ENCODE results near the gene PRND. TPM values are rescaled to one million over a fixed set of nuclear protein-coding genes. Genes with fewer than 3 reads are reported as not detected.

Gene PRND, protein sequence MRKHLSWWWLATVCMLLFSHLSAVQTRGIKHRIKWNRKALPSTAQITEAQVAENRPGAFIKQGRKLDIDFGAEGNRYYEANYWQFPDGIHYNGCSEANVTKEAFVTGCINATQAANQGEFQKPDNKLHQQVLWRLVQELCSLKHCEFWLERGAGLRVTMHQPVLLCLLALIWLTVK
- under 1 TPM in 1 of 4 donors, not detected in 3; under 0.01 TPM for total RNA-seq

DNA sequence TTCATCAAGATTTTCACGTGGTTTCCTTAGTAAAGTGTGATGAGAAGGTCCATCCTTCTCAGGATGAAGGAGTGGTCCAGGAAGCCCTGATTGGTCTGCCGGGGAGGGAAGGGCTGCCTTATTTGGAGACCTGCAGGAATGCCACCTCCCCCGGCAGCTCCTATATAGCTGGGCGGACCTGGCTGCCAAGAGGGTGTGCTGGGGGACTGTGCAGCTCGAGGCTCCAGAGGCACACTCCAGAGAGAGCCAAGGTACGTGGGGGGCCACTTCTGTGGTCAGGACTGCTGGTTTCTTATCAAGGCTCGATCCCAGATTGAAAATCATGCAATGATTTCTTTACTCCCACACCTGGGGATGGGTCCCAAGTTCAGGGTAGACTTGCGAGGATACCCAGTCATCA is at the start of gene PRND:
Gene PRND (plus strand): TSS at position 191 of the 400 bp plus-strand sequence. CDS start 2,643 bp downstream, outside the sequence.
- Histone ChIP-seq H3K27ac (peak within 1 kb of the TSS; percentile 66 to 91 (median 86)), H3K9me3 (no peaks in the 10 kb centered on the region), H3K27me3 (no peaks in the 10 kb centered on the region), H3K4me3 (no peak within 1 kb of the TSS), H3K4me1 (peaks cover 0 to 29% (median 11%) of the 10 kb centered on the region in 4 donors), H3K36me3 (no peaks in the 10 kb centered on the region)
- DNase-seq (ENCODE audit: low spot score in 2 of 2): no peak
- no peak for TF ChIP-seq EP300 (IDR thresholded peaks at IDR 0.05)
- 88 to 91% methylated on average over 6 to 8 of the region's 8 CpGs for WGBS, 2 donors

DNA sequence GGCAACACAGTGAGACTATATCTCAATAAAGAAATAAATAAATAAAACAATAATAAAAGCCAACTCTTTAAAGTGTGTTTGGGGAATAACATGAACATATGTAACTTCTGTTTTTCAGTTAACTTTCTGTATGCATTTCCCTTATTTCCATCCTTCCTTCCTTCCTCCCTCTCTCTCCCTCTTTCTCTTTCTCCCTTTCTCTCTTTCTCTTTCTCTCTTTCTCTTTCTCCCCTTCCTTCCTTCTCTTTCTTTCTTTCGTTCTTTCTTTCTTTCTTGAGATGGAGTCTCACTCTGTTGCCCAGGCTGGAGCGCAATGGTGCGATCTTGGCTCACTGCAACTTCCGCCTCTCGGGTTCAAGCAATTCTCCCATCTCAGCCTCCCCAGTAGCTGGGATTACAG is 48.8 kb upstream of the PRND start:
- no peak overlapping the region for H3K4me3 ChIP-seq
- H3K27ac ChIP-seq: no peak overlapping the region
- H3K4me1 ChIP-seq: peaks cover 0 to 7% (median 1%) of the 10 kb centered on the region in 4 donors
- H3K36me3 ChIP-seq: no peaks in the 10 kb centered on the region
- no peaks in the 10 kb centered on the region for H3K27me3 ChIP-seq
- DNase-seq (ENCODE audit: low spot score in 2 of 2): no peak
- TF ChIP-seq EP300 (IDR thresholded peaks at IDR 0.05): no peak
- TF ChIP-seq, protein P1, sequence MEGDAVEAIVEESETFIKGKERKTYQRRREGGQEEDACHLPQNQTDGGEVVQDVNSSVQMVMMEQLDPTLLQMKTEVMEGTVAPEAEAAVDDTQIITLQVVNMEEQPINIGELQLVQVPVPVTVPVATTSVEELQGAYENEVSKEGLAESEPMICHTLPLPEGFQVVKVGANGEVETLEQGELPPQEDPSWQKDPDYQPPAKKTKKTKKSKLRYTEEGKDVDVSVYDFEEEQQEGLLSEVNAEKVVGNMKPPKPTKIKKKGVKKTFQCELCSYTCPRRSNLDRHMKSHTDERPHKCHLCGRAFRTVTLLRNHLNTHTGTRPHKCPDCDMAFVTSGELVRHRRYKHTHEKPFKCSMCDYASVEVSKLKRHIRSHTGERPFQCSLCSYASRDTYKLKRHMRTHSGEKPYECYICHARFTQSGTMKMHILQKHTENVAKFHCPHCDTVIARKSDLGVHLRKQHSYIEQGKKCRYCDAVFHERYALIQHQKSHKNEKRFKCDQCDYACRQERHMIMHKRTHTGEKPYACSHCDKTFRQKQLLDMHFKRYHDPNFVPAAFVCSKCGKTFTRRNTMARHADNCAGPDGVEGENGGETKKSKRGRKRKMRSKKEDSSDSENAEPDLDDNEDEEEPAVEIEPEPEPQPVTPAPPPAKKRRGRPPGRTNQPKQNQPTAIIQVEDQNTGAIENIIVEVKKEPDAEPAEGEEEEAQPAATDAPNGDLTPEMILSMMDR (IDR thresholded peaks at IDR 0.05): no peak
- TF ChIP-seq POLR2A (IDR thresholded peaks at IDR 0.05): no peak
- WGBS, 2 donors: 96 to 97% methylated on average over 5 of the region's 5 CpGs
- H3K9me3 ChIP-seq: no peaks in the 10 kb centered on the region

DNA sequence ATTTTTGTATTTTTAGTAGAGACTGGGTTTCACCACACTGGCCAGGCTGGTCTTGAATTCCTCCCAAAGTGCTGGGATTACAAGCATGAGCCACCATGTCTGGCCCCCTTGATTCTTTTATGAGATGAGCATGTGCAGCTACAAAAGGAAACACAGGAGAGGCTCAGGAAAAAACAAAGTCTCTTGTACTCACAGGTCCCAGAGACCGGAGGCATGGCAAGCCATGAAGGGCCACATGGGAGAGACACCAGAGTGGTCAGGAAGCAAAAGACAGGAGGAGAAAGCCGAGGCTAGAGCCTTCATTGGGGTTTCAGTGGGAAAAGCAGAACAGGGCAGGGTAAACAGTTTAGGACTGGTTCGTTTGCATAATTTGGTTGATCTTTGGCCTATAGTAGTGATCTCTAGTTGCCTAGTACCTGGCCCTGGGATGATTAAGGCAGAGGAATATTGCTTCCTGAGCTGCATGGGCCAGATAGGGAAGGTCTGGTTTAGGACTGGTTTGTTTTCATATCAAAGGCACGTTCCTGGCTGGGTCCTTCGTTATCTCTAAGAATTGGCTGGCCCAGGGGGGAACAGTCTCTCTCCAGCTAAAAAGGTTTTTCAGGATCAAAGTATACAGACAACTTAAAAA is 48.2 kb upstream of the PRND start:
- H3K4me3 ChIP-seq: no peak overlapping the region
- no peak for TF ChIP-seq POLR2A (IDR thresholded peaks at IDR 0.05)
- no peak for TF ChIP-seq EP300 (IDR thresholded peaks at IDR 0.05)
- TF ChIP-seq, protein P1 (IDR thresholded peaks at IDR 0.05): no peak
- H3K4me1 ChIP-seq: peaks cover 0 to 7% (median 1%) of the 10 kb centered on the region in 4 donors
- H3K9me3 ChIP-seq: no peaks in the 10 kb centered on the region
- WGBS, 2 donors: 64 to 74% methylated on average over 5 of the region's 5 CpGs
- no peak for DNase-seq (ENCODE audit: low spot score in 2 of 2)
- no peaks in the 10 kb centered on the region for H3K27me3 ChIP-seq
- H3K27ac ChIP-seq: no peak overlapping the region
- no peaks in the 10 kb centered on the region for H3K36me3 ChIP-seq

DNA sequence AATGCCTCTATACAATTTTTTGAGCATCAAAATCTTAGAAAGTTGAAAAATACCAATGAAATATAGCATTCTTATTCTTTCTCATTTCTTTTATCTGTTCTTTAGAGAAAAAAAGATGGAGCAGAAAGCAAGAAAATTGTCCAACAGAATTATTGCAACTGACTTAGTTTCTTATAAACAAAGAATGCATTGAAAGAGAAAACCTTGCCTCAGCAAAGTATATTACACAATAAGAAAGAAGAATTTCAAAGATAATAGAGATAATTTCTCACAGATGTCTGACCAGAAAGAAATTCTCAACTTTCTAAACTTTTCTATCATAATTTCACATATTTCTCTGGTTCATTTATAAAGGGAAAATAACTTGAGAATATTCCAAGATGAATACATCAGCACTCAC is 47.0 kb upstream of the PRND start:
- peaks cover 0 to 7% (median 1%) of the 10 kb centered on the region in 4 donors for H3K4me1 ChIP-seq
- TF ChIP-seq, protein P1 (IDR thresholded peaks at IDR 0.05): no peak
- TF ChIP-seq EP300 (IDR thresholded peaks at IDR 0.05) (no peak), POLR2A (IDR thresholded peaks at IDR 0.05) (no peak)
- DNase-seq (ENCODE audit: low spot score in 2 of 2): no peak
- H3K36me3 ChIP-seq: no peaks in the 10 kb centered on the region
- no peaks in the 10 kb centered on the region for H3K27me3 ChIP-seq
- no peaks in the 10 kb centered on the region for H3K9me3 ChIP-seq
- no peak overlapping the region for H3K4me3 ChIP-seq
- no peak overlapping the region for H3K27ac ChIP-seq

DNA sequence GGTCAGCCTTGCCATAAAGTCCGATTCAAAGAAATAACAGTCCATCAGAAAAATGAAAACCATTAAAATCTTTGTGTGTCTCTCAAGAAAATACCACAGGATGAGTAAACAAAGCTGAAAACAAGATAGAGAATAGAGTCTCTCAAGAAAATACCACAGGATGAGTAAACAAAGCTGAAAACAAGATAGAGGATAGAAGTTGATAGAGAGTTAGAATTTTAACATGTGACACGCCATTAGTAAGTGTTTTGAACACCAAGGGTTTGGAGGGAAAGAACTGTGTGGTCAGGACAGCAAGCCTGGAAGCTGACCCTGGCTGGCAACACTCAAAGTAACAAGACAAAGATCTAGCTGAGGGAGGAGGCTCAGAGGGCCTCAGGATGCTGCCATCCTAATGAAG is 43.9 kb upstream of the PRND start:
- Histone ChIP-seq H3K36me3 (no peaks in the 10 kb centered on the region), H3K4me1 (peaks cover 0 to 9% (median 4%) of the 10 kb centered on the region in 4 donors), H3K9me3 (no peaks in the 10 kb centered on the region), H3K27ac (peak overlapping the region in 1 of 4 donors; percentile 19), H3K27me3 (no peaks in the 10 kb centered on the region), H3K4me3 (no peak overlapping the region)
- TF ChIP-seq, protein P1 (IDR thresholded peaks at IDR 0.05): no peak
- no peak for TF ChIP-seq EP300 (IDR thresholded peaks at IDR 0.05)
- TF ChIP-seq POLR2A (IDR thresholded peaks at IDR 0.05): no peak
- no peak for DNase-seq (ENCODE audit: low spot score in 2 of 2)
- 54 to 64% methylated on average over 2 of the region's 2 CpGs for WGBS, 2 donors

Measured in tibial nerve (tissue), 4 donors.